SH-SY5Y (cell line): Measurements from ENCODE around the gene FUBP1.

Source experiments
- GATA2 ChIP-seq: IDR thresholded peaks from 2 replicates; pipeline ENCODE4 v1.6.1; 2011; ENCODE audit warnings: mild to moderate bottlenecking, low read depth, low read length
- GATA3 ChIP-seq: IDR thresholded peaks from 2 replicates; pipeline ENCODE4 v1.6.1; 2011; ENCODE audit warnings: low read depth, mild to moderate bottlenecking, low read length, moderate library complexity

FUBP1 gene

GRCh38 chr1:77978969-77979876, at the start of gene FUBP1:
FUBP1 (minus strand) TSS chr1:77979072; CDS start chr1:77979004, 68 bp downstream.
- no peak for TF ChIP-seq GATA2
- TF ChIP-seq GATA3 = no peak

DNA sequence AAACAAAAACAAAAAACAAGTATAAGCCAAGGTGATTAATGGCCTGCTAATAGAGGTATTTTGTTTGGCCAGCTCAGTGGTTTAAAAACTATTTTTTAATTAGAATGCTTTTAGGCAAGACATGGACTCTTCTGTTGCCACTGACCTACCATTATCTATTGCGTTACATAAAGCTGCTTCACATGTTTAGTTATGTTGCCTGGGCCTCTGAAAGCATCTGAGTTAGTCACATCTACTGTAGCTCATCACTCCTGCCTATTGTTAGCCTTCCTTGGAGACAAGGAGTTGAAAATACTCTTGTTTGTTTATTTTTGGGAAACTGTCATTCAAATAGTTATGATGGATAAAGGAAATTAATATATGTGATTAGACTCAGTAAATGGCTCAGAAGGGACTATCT, 40.2 kb upstream of the FUBP1 start:
- no peak for TF ChIP-seq GATA2
- TF ChIP-seq GATA3 = no peak

GRCh38 chr1:78015148-78015547, 36.3 kb upstream of the FUBP1 start:
- TF ChIP-seq GATA3 (no peak), GATA2 (no peak)

DNA sequence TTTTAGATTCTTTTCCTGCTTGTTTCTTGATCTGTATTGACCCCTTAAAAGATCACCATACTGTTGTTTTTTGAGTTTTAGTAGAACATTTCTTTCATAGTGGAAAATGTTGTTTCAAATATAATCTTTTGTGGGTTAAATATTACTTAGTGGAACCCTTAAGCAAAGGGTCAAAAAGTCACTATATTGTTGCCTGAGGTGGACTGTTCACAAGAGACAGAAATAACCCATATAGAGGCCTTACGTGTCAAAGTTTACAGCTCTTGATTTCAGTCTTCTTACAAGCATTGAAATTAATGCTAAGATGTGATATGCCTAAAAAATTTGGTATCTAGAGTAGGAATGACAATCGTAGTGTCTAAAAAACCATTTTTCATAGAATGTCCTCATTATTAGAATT, 32.2 kb upstream of the FUBP1 start:
- no peak for TF ChIP-seq GATA3
- no peak for TF ChIP-seq GATA2

GRCh38 chr1:78009836-78010235, 31.0 kb upstream of the FUBP1 start:
- TF ChIP-seq GATA2 = no peak
- TF ChIP-seq GATA3 = no peak

GRCh38 chr1:78009276-78009675, 30.4 kb upstream of the FUBP1 start:
- TF ChIP-seq GATA3 = no peak
- no peak for TF ChIP-seq GATA2

- no peak for TF ChIP-seq GATA2
- no peak for TF ChIP-seq GATA3
Measured at GRCh38 chr1:78007677-78008341, 28.9 kb upstream of the FUBP1 start.

DNA sequence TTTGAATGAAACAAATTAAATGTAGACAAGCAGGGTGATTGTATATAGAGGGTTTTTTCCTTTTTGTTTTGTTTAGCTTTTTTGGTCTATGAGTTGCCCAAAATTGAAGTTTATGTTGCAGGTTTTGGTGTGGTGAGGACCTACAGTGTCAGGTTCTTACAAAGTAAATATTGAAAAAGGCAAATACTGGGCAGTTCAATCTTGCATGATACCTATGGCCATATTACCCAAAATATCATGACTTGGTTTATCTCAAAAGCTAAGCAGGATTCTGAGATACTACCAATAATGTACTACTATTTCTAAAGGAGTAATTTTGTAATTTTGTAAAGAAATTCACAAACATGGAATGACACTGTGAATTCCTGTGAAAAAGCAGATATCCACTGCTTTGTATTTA, 27.6 kb upstream of the FUBP1 start:
- no peak for TF ChIP-seq GATA2
- TF ChIP-seq GATA3 = no peak

GRCh38 chr1:78005755-78006154, 26.9 kb upstream of the FUBP1 start:
- no peak for TF ChIP-seq GATA3
- TF ChIP-seq GATA2 = no peak

GRCh38 chr1:78005448-78005722, 26.5 kb upstream of the FUBP1 start:
- no peak for TF ChIP-seq GATA2
- no peak for TF ChIP-seq GATA3

DNA sequence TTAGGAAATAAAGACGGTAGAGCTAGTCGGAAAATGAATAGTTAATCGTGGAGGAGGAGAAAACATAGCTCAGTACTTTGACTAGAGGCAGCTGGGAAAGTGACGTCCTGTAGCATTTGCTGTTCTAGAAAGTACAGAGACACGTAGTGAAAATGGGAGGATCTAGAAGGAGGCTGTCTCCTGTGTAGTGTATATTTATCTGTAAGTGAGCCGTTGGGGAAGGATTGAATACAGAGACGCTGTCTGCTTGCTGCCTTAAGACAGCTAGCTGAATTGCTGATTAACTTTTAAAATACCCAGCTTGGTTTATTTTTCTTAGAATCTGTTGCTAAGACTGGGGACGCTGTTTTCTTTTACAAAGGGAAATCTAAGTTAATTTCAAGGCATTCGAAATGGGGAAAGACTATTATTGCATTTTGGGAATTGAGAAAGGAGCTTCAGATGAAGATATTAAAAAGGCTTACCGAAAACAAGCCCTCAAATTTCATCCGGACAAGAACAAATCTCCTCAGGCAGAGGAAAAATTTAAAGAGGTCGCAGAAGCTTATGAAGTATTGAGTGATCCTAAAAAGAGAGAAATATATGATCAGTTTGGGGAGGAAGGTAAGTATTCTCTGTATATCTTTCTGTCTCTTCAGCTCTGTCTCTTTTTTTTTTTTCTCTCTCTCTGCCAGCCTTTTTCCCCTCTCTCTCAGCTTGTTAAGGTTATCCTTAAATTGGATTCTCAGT, 26.0 kb upstream of the FUBP1 start, which contains the start of gene DNAJB4:
TSS of gene DNAJB4 (plus strand) at position 221 of the 729 bp plus-strand sequence. CDS start at position 393, 172 bp downstream.
- TF ChIP-seq GATA3 (no peak), GATA2 (no peak)

DNA sequence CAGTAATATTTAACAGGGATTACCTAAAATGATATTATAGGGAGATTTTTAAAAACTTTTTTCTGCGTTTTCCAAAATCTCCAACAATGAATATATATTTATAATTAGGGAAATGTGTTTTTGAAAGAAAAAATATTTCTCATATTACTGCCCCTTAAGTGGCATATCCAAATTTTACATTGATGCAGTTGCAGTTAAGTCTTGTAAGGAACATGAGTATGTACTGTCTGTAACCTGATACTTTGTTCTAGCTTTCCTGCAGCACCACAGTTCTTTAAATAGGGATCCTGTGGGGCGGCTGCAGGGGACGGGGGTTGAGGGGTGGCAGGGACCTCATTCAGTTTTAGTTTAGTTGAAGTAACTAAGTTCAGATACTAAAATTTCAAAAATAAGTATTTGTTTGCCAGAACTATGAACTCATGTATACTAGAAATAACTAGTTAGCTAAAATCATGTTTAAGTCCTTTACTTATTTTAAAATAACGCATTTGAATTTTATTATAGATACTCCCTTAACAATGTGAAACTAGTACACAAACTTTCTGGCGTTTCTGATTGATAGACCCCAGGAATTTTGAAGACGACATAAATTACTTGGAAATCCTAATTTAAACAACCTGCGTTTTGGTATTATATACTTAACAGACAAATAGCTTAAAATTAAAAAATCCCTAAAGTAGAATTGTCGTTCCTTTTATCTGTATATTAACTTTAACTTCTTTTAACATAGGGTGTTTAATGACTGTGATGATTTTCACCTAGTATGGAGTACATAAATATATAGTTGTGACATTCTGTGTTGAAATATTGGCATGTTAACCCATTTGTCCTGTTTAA, 25.2 kb upstream of the FUBP1 start:
- no peak for TF ChIP-seq GATA3
- no peak for TF ChIP-seq GATA2

- TF ChIP-seq GATA2 (no peak), GATA3 (no peak)
Measured at GRCh38 chr1:78003070-78003746, 24.3 kb upstream of the FUBP1 start.

DNA sequence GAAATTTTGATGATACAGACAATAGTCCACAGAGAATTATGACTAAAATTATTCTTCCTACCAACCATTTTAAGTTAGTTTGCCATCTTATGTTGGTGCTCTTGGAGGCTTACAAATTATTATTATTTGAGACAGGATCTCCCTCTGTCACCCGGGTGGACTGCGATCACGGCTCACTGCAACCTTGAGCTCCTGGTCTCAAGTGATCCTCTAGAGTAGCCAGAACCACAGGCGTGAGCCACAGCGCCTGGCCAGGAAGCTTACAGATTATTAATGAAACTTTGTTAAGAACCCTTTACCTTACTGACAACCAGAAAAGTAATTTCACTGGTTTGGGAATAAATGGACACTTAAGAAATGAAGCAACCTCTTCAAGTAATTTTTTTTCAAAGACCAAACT, 17.9 kb upstream of the FUBP1 start:
- TF ChIP-seq GATA3 = no peak
- no peak for TF ChIP-seq GATA2
